T-cell (primary cell): ENCODE data around the gene FBXO42. TPM values are rescaled to one million over a fixed set of nuclear protein-coding genes. Genes with fewer than 3 reads are reported as not detected.

Experiments used
- ATAC-seq, 4 experiments: fragments of 200-7000 bp in 3 of 4; fragments of 150-1000 bp in 1 of 4; cut with Tn5 transposase; replicated peaks in 1 of 4; 1 replicate in 3 of 4; 2 replicates in 1 of 4; pipeline ENCODE4 v1.10.0; 2021; ENCODE audit warnings: moderate library complexity in 3 of 4, mild to moderate bottlenecking in 2 of 4, moderate number of reproducible peaks in 1 of 4
- CTCF ChIA-PET, 2 donors: fragments of 300-600 bp; sonication (Branson Sonifier 250); formaldehyde crosslinking; loops; one replicate each; lab custom pipeline; 2022; ENCODE audit warnings: antibody characterized with exemption in 2 of 2; lab: Charles Lee
- POLR2A ChIA-PET, 2 donors: fragments of 300-600 bp; sonication (Branson Sonifier 250); formaldehyde crosslinking; loops; one replicate each; lab custom pipeline; 2022; ENCODE audit warnings: antibody characterized with exemption in 2 of 2; lab: Charles Lee
- DNase-seq, 35 experiments: peaks; one replicate each; pipeline versions ENCODE4 v3.0.0 to v3.0.0-alpha.2; 2013 to 2023
- H3K27ac ChIP-seq: one replicate; pipeline ENCODE4 v1.5.1; 2013; ENCODE audit warnings: low read length
- H3K27me3 ChIP-seq, 2 experiments: replicated peaks in 1 of 2; 1 replicate in 1 of 2; 2 replicates in 1 of 2; pipeline versions ENCODE4 v1.6.1 to v1.7.0; 2013; ENCODE audit warnings: low read length in 1 of 2, mixed read lengths in 1 of 2; ENCODE audit not compliant: control insufficient read depth in 2 of 2, insufficient read depth in 2 of 2; ENCODE audit errors: extremely low read depth in 1 of 2
- H3K36me3 ChIP-seq, 2 donors: 1 replicate in 1 of 2; 2 replicates in 1 of 2; pipeline versions ENCODE4 v1.6.1 to v1.7.0; 2013; ENCODE audit warnings: low read length in 1 of 2; ENCODE audit not compliant: control insufficient read depth in 2 of 2, insufficient read depth in 1 of 2; ENCODE audit errors: extremely low read depth in 1 of 2
- H3K4me1 ChIP-seq, 2 experiments: 1 replicate in 1 of 2; 2 replicates in 1 of 2; pipeline versions ENCODE4 v1.6.1 to v1.7.0; 2013; ENCODE audit warnings: low read length in 2 of 2, mixed read lengths in 1 of 2; ENCODE audit not compliant: insufficient read depth in 2 of 2, control insufficient read depth in 1 of 2; ENCODE audit errors: extremely low read depth in 1 of 2
- H3K4me3 ChIP-seq, 2 donors: 1 replicate in 1 of 2; 2 replicates in 1 of 2; pipeline versions ENCODE4 v1.5.1 to v1.7.0; 2013; ENCODE audit warnings: mild to moderate bottlenecking in 2 of 2, low read length in 1 of 2, moderate library complexity in 1 of 2; ENCODE audit not compliant: control insufficient read depth in 1 of 2; ENCODE audit errors: extremely low read depth in 1 of 2
- H3K9me3 ChIP-seq: 2 replicates; pipeline ENCODE4 v1.7.0; 2013
- H3K27ac Mint-ChIP-seq, 2 donors: one replicate each; pipeline ENCODE4 v1.8.0; 2020 to 2021; ENCODE audit warnings: mild to moderate bottlenecking in 2 of 2, mixed read lengths in 2 of 2
- H3K27me3 Mint-ChIP-seq, 2 donors: one replicate each; pipeline ENCODE4 v1.8.0; 2021 to 2022; ENCODE audit warnings: mixed read lengths in 2 of 2
- H3K36me3 Mint-ChIP-seq: one replicate; pipeline ENCODE4 v1.8.0; 2021; ENCODE audit warnings: mixed read lengths
- H3K4me1 Mint-ChIP-seq, 3 donors: one replicate each; pipeline ENCODE4 v1.8.0; 2020 to 2022; ENCODE audit warnings: mixed read lengths in 3 of 3, mild to moderate bottlenecking in 1 of 3
- H3K4me3 Mint-ChIP-seq, 3 donors: one replicate each; pipeline ENCODE4 v1.8.0; 2020 to 2022; ENCODE audit warnings: mild to moderate bottlenecking in 3 of 3, mixed read lengths in 3 of 3, moderate library complexity in 3 of 3
- H3K9me3 Mint-ChIP-seq, 3 donors: one replicate each; pipeline ENCODE4 v1.8.0; 2020 to 2022; ENCODE audit warnings: mixed read lengths in 3 of 3
- WGBS: methylation state at CpG from one replicate; pipeline ENCODE4 v1.1.5; 2013; ENCODE audit warnings: missing lambda C conversion rate; ENCODE audit not compliant: insufficient coverage; 5-methylcytosine and 5-hydroxymethylcytosine counted together
- total RNA-seq, 35 experiments: library from RNA in 6 of 35; stranded (reverse) in 6 of 35; fragments of 120-200 nt in 1 of 35; gene quantifications; one replicate each; pipeline versions ENCODE4 v1.2.1 to v1.2.4 and lab custom pipeline; 2013 to 2026

Gene FBXO42
- total RNA-seq, 5 donors from 2014 or later (not counting 1 experiment from before 2014, with no cell fraction given): 20.6 to 23.4 (median 22.5) TPM

GRCh38 chr1:16243215-16243610 lies 109.1 kb downstream of the FBXO42 start:
- no peak for DNase-seq
- peaks cover 4 to 9% (median 7%) of the 10 kb centered on the region in 3 donors for H3K4me1 Mint-ChIP-seq
- Histone ChIP-seq H3K27ac (no peak overlapping the region), H3K36me3 (peaks cover 0 to 10% of the 10 kb centered on the region in 2 donors), H3K9me3 (no peaks in the 10 kb centered on the region), H3K27me3 (no peaks in the 10 kb centered on the region), H3K4me3 (no peak overlapping the region), H3K4me1 (peaks cover 0 to 10% of the 10 kb centered on the region in 2 experiments)
- H3K9me3 Mint-ChIP-seq: no peaks in the 10 kb centered on the region
- no peaks in the 10 kb centered on the region for H3K36me3 Mint-ChIP-seq
- ChIA-PET POLR2A (no interaction called here), CTCF (interaction anchor here (0.6 to 1.6 kb wide), 3 partner anchors 26 to 165 kb away, joined by 3 to 6 read pairs (median 3); no protein-coding TSS in a partner anchor)
- ATAC-seq: no peak
- no peak overlapping the region for H3K4me3 Mint-ChIP-seq
- no peaks in the 10 kb centered on the region for H3K27me3 Mint-ChIP-seq
- 77% methylated on average over 8 of the region's 8 CpGs for WGBS
- no peak overlapping the region for H3K27ac Mint-ChIP-seq

GRCh38 chr1:16242556-16243214 lies 109.6 kb downstream of the FBXO42 start:
- ChIA-PET POLR2A (interaction anchor here in 1 of 2 donors (0.6 to 0.7 kb wide), 2 partner anchors 16 to 25 kb away, joined by 3 read pairs; no protein-coding TSS in a partner anchor), CTCF (interaction anchor here (0.6 to 0.7 kb wide), 2 partner anchors 25 to 120 kb away, joined by 3 read pairs; no protein-coding TSS in a partner anchor)
- Mint-ChIP-seq H3K9me3 (no peaks in the 10 kb centered on the region), H3K27me3 (no peaks in the 10 kb centered on the region), H3K4me1 (peaks cover 6 to 12% (median 9%) of the 10 kb centered on the region in 3 donors), H3K4me3 (no peak overlapping the region), H3K27ac (no peak overlapping the region), H3K36me3 (no peaks in the 10 kb centered on the region)
- no peak overlapping the region for H3K4me3 ChIP-seq
- no peaks in the 10 kb centered on the region for H3K9me3 ChIP-seq
- peaks cover under 1 to 15% of the 10 kb centered on the region in 2 experiments for H3K4me1 ChIP-seq
- H3K27me3 ChIP-seq: no peaks in the 10 kb centered on the region
- 87% methylated on average over 13 of the region's 17 CpGs for WGBS
- DNase-seq (no peak), ATAC-seq (no peak)
- H3K36me3 ChIP-seq: peaks cover 0 to 7% of the 10 kb centered on the region in 2 donors
- no peak overlapping the region for H3K27ac ChIP-seq

- Histone ChIP-seq H3K9me3 (no peaks in the 10 kb centered on the region), H3K27me3 (no peaks in the 10 kb centered on the region), H3K36me3 (no peaks in the 10 kb centered on the region), H3K4me3 (no peak overlapping the region), H3K4me1 (peaks cover 5 to 27% of the 10 kb centered on the region in 2 experiments), H3K27ac (no peak overlapping the region)
- ATAC-seq: no peak
- DNase-seq: no peak
- POLR2A ChIA-PET: no interaction called here
- no peaks in the 10 kb centered on the region for H3K27me3 Mint-ChIP-seq
- CTCF ChIA-PET: interaction anchor here in 1 of 2 donors (0.6 kb wide), 1 partner anchor 55 kb away, joined by 4 read pairs; no protein-coding TSS in a partner anchor
- no peaks in the 10 kb centered on the region for H3K9me3 Mint-ChIP-seq
- peaks cover 16 to 24% (median 21%) of the 10 kb centered on the region in 3 donors for H3K4me1 Mint-ChIP-seq
- H3K4me3 Mint-ChIP-seq: no peak overlapping the region
- WGBS: 86% methylated on average over 7 of the region's 10 CpGs
- H3K27ac Mint-ChIP-seq: no peak overlapping the region
- no peaks in the 10 kb centered on the region for H3K36me3 Mint-ChIP-seq
Measured at GRCh38 chr1:16241221-16241708, 111.0 kb downstream of the FBXO42 start.

GRCh38 chr1:16239972-16240491 lies 112.2 kb downstream of the FBXO42 start:
- H3K4me1 ChIP-seq: peaks cover 7 to 32% of the 10 kb centered on the region in 2 experiments
- Mint-ChIP-seq H3K36me3 (no peaks in the 10 kb centered on the region), H3K27me3 (no peaks in the 10 kb centered on the region), H3K27ac (no peak overlapping the region), H3K4me1 (peaks cover 24 to 34% (median 29%) of the 10 kb centered on the region in 3 donors), H3K4me3 (no peak overlapping the region), H3K9me3 (no peaks in the 10 kb centered on the region)
- WGBS: 83% methylated on average over 1 of the region's 2 CpGs
- no peak for DNase-seq
- CTCF ChIA-PET: interaction anchor here in 1 of 2 donors (0.6 kb wide), 1 partner anchor 238 kb away, joined by 3 read pairs; no protein-coding TSS in a partner anchor
- no peak for ATAC-seq
- no peaks in the 10 kb centered on the region for H3K9me3 ChIP-seq
- H3K27me3 ChIP-seq: no peaks in the 10 kb centered on the region
- H3K36me3 ChIP-seq: no peaks in the 10 kb centered on the region
- no peak overlapping the region for H3K4me3 ChIP-seq
- H3K27ac ChIP-seq: no peak overlapping the region
- POLR2A ChIA-PET: interaction anchor here (0.6 to 0.7 kb wide), 2 partner anchors 24 to 35 kb away, joined by 3 read pairs; no protein-coding TSS in a partner anchor

GRCh38 chr1:16237343-16237830 lies 114.9 kb downstream of the FBXO42 start:
- H3K4me3 Mint-ChIP-seq: peak overlapping the region; percentile 80 to 88 (median 81)
- H3K9me3 ChIP-seq: no peaks in the 10 kb centered on the region
- no peaks in the 10 kb centered on the region for H3K36me3 ChIP-seq
- 100% methylated on average over 1 of the region's 6 CpGs for WGBS
- POLR2A ChIA-PET: interaction anchor here in 1 of 2 donors (1.0 kb wide), 1 partner anchor 20 kb away, joined by 3 read pairs; no protein-coding TSS in a partner anchor
- peaks cover 24 to 32% (median 27%) of the 10 kb centered on the region in 3 donors for H3K4me1 Mint-ChIP-seq
- no peak for ATAC-seq
- H3K9me3 Mint-ChIP-seq: no peaks in the 10 kb centered on the region
- H3K27ac ChIP-seq: peak overlapping the region; percentile 80
- no peak for DNase-seq
- H3K27me3 ChIP-seq: no peaks in the 10 kb centered on the region
- H3K27ac Mint-ChIP-seq: peak overlapping the region; percentile 94 to 96
- H3K4me3 ChIP-seq: peak overlapping the region; percentile 58 to 66
- H3K27me3 Mint-ChIP-seq: no peaks in the 10 kb centered on the region
- H3K4me1 ChIP-seq: peaks cover 7 to 24% of the 10 kb centered on the region in 2 experiments
- H3K36me3 Mint-ChIP-seq: peaks cover 4% of the 10 kb centered on the region
- CTCF ChIA-PET: interaction anchor here (0.9 to 1.6 kb wide), 2 partner anchors 17 to 158 kb away, joined by 3 to 5 read pairs; no protein-coding TSS in a partner anchor
